ENCODE results near the gene ALCAM.

- TF ChIP-seq RARB (CRISPR knock-in tag; IDR thresholded peaks at IDR 0.05): no peak
- no peak for TF ChIP-seq TOX (CRISPR knock-in tag; IDR thresholded peaks at IDR 0.05; ENCODE audit: borderline replicate concordance)
- TF ChIP-seq ZFP3 (CRISPR knock-in tag; IDR thresholded peaks at IDR 0.05): no peak
- no peak for TF ChIP-seq OSR1 (CRISPR knock-in tag; IDR thresholded peaks at IDR 0.05)
- TF ChIP-seq, protein P1, sequence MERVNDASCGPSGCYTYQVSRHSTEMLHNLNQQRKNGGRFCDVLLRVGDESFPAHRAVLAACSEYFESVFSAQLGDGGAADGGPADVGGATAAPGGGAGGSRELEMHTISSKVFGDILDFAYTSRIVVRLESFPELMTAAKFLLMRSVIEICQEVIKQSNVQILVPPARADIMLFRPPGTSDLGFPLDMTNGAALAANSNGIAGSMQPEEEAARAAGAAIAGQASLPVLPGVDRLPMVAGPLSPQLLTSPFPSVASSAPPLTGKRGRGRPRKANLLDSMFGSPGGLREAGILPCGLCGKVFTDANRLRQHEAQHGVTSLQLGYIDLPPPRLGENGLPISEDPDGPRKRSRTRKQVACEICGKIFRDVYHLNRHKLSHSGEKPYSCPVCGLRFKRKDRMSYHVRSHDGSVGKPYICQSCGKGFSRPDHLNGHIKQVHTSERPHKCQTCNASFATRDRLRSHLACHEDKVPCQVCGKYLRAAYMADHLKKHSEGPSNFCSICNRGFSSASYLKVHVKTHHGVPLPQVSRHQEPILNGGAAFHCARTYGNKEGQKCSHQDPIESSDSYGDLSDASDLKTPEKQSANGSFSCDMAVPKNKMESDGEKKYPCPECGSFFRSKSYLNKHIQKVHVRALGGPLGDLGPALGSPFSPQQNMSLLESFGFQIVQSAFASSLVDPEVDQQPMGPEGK (CRISPR knock-in tag; IDR thresholded peaks at IDR 0.05; ENCODE audit: borderline replicate concordance): no peak
Observed at GRCh38 chr3:105495021-105495420, 128.3 kb downstream of the ALCAM start.

Measured in SK-N-SH treated with all-trans-retinoic acid at 6 μM for 48 hours (cell line).